Stimulated activated CD8-positive, alpha-beta memory T cell treated with anti-CD3 and anti-CD28 coated beads, Interleukin-7, amount 100 ng/mL, for 4 hours (primary cell): Measurements from ENCODE around the gene RPL27A.
"Not testable (repeated sequence)": the region's sequence is repeated elsewhere in the genome, so short reads cannot be mapped to it uniquely, and the experiment has no call there.

Experiments
- DNase-seq, 2 donors: peaks; one replicate each; pipeline ENCODE4 v3.0.0-alpha.2; 2020; ENCODE audit warnings: low read depth in 2 of 2

RPL27A gene

GRCh38 chr11:8682303-8683114, at the start of gene RPL27A, which contains the start of gene TRIM66:
Gene RPL27A, plus strand, starts transcription at chr11:8682792. Its CDS starts 22 bp downstream, at chr11:8682814.
Gene TRIM66, minus strand, starts transcription at chr11:8682665. Its CDS starts 10,391 bp downstream, at chr11:8672274.
- peak; percentile 96 to 97 for DNase-seq

DNA sequence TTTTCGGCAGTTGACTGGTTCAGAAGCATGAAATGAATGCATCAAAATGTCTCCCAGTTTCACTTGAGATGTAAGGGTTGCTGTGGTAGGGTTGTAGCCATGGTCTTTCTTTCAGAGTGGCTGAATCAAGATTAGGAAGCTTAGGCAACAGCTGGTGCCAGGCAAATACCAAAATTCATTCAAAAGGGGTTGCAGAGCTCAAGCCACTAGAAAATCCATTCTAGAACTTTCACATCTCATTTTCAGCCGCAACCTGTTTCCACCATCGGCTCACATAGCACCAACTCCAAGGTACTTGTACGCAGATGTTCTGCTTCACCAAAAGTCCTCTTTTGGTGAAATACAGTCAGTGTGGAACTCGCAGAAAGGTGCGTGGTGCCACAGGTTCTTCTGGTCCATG, 48.1 kb upstream of the RPL27A start:
- DNase-seq, result no peak

DNA sequence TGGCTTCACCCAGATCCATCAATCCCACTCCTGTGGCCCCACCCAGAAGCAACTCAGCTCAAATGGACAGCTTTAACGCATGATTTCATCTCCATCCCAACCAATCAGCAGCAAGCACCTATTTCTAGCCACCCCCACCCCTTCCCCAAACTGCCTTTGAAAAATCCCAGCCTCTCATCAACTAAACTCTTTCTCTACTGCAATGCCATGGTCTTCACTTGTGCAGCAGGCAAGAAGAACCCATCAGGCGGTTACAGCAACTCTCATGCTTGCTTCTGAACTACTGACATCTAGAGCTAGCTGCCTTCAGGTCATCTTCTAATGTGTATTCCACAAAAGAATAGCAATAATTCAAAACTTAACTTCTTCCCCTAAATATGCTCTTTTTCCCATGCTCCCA, 46.5 kb upstream of the RPL27A start:
- DNase-seq, result no peak

DNA sequence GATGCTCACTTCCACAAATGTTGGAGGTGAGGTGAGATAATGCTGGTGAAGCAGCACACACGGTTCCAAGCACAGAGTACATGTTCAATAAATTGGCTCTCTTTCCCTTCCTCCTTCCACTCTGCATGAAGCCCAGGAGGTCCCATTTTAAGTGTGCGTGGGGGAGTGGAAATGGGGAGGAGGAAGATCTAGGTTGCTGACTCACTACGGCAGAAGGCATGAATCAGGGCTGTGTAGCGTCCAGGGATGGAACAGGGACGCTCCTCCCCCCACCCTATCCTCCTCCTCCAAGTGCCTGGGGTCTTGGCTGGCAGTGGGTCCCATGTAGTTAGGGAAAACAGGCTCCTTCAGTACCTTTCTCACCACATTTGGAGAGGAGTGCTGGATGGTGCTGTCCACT, 44.3 kb upstream of the RPL27A start:
- no peak for DNase-seq

- DNase-seq, result no peak
Observed at GRCh38 chr11:8639655-8640054, 42.9 kb upstream of the RPL27A start.

DNA sequence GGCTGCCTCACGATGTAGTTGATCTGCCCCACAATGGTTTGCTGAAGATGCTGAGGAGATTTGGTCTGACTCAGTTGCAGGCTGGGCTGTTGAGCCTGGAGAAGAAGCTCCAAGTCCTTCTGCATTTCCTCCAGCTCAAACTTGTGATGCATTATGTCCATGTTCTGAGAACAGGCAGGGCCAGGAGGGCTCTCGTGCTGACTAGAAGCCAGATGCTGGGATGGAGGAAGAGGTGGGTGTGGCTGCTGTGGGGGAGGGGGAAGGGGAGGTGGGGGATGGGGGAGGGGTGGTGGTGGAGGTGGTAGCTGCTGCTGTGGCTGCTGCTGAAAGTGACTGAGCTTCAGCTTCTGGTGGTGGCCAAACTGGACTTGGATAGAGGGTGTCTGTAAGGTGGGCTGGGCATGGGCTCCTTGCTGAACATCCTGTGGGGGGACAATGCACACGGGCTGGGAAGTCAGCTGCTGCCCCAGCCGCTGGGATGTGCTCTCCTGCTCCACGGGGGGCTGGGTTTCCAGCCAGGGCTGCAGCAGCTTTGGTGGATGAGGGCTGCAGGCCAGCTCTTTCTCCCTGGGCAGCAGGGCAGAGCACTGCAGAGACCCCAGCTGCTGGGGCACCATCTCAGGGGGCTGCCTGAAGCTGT, 42.2 kb upstream of the RPL27A start:
- DNase-seq, result no peak

- DNase-seq, result no peak
Observed at GRCh38 chr11:8641332-8641731, 41.3 kb upstream of the RPL27A start.

DNA sequence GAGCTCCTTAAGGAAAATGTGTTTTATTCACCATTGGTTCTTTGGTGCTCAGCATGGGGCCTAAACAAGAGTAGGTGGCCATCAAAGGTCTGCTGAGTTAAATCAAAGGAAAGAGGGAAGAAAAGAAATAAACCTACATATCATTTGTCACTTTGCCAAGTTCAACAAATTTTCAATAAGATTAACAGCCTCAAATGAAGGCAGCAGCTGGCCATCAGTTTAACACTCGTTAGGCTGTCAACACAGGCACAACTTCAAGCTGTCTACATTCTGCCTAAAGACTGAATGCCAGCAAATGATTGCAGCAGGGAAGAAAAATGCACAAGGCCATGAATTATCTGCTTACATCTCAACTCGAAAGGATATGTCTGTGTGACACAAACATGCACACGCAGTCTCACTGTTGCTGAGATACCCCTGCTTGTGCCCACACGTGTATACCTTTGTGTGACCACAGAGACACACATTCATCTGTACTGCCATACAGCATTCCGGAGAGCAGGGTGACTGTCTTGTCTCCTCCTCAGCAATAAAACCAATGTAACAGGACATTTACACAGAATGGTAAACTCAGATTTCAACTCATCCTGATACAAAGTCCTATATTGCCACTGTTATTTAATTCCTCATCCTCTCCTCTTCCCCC, 40.3 kb upstream of the RPL27A start:
- DNase-seq, result no peak

GRCh38 chr11:8646873-8647272, 35.7 kb upstream of the RPL27A start:
- no peak for DNase-seq

- DNase-seq, result no peak
Observed at GRCh38 chr11:8649361-8649760, 33.2 kb upstream of the RPL27A start.

DNA sequence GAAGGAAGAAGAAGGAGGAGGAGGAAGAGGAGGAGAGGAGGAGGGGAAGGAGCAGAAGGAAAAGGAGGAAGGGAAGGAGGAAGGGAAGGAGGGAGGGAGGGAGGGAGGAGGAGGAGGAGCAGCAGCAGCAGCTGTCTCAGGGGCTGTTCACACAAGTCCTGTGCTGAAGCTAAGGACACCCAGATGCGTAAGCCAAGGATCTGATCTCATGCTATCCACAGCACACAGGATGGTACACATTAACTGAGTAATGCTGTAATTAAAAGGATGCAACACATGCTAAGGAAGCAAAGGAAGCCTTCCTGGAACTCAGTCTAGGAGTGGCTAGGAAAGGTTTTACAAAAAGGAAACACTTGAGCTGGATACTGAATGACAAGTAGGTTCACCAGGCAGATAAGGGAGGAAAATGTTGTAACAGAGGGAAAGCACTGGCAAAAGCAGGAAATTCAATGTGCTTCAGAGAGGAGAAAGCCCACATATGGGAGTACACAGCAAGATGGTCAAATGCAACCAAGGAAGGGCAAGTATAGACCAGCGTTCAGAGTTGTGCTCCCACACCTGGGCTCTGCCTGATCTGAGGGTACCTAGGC, 32.1 kb upstream of the RPL27A start:
- no peak for DNase-seq

DNA sequence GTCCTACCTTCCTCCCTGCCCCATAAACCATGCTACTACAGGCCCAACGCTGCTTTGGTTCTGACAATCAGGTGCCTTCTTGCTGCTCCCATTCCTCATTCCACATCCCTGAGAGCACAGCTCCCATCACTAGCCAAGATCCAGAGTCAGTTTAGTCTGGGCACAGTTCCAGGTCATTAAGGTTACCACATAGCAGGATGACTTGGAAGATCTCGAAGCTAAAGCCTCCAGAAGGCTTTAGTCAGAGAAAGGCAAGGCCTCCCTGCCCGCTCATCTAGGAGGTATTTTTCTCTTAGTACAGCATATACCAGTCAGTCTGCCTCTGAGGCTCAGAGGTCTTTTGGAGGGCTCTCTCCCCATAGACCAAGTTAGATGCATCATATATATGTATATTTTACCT, 30.5 kb upstream of the RPL27A start:
- no peak for DNase-seq

- DNase-seq, result no peak
Observed at GRCh38 chr11:8654503-8654902, 28.1 kb upstream of the RPL27A start.

- no peak for DNase-seq
Observed at GRCh38 chr11:8656291-8656690, 26.3 kb upstream of the RPL27A start.

- DNase-seq, result no peak
Observed at GRCh38 chr11:8658321-8659057, 24.1 kb upstream of the RPL27A start.

DNA sequence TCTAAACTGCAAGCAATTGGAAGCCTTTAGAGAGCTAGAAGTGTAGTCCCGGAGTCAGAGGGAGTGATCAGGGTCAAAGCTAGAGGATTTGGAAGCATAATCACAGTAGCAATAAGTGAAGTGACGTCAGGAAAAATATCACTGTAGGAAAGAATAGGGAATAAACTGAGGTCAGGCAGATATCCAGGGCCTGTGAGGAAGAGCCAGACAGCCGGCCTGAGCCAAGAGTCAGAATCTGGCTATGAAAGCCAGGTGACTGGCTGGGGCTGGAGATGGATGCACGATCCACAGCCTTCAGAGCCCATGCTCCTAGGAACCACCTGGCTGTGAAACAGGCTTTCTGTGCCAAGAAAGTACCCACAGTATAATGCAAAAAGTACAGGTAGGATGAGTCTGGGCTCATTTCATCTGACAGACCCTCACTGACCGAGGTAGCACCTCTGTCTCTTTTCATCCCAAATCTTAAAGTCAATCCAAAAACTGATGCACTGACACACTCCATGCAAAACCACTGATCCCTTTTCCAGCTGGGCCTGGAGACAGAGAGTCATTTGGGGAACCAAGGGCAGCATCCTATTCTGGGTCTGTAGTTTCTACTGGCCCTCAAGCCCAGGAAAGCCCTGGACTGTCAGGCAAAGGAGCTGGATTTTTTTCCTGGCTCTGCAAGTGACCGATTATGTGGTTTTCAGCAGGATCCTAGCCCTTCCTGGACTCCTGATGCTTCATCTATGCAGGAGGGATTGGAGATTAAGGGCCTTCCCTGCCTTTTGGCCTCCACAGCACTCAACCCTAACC, 21.4 kb upstream of the RPL27A start:
- DNase-seq, result no peak

DNA sequence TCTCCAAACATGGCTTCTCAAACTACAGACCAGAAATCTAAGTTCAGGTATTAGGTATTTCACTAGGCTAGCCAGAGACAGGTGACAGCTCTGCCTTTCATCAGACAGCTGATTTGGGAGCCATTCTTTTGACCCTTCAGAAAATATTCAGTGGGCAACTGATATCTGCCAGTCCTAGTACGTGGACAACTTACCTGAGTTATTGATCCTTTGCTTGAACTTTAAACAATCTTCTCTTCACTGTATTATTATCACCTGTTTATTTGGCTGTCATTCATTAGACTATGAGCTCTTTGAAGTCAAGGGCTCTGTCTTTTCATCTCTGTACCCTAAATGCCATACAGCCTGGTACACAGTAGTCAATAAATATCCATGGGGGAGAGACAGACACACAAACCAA, 17.4 kb upstream of the RPL27A start:
- DNase-seq, result no peak

DNA sequence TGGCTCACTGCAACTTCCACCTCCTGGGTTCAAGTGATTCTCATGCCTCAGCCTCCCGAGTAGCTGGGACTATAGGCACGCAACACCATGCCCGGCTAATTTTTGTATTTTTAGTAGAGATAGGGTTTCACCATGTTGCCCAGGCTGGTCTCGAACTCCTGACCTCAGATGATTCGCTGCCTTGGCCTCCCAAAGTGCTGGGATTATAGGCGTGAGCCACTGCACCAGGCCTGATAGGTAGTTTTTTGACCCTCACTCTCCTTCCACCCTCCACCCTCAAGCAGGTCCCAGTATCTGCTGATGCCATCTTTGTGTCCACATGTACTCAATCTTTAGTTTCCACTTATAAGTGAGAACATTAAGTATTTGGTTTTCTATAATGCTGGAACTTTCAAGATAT, 12.5 kb upstream of the RPL27A start:
- not testable (repeated sequence) for DNase-seq

- DNase-seq, result no peak
Observed at GRCh38 chr11:8671193-8671612, 11.4 kb upstream of the RPL27A start.

DNA sequence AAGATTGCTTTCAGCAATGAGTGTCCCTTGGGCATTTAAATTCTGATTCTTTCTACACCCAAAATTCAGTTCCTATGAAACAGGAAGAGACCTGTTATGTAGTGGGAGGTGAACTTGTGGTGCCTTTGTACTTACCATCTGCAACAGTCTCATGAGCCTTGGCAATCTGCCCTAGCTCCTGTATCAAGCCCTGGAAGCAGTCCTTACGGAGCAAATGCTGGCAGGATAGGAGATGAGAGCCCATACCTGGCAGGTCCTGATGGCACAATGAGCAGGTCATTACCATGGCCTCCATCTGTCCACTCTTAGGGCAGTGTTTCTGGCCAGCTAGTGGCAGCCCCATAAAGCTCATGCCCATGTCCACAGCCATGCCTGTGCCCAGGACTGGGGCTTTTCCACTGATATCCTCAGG, 10.9 kb upstream of the RPL27A start:
- no peak for DNase-seq

DNA sequence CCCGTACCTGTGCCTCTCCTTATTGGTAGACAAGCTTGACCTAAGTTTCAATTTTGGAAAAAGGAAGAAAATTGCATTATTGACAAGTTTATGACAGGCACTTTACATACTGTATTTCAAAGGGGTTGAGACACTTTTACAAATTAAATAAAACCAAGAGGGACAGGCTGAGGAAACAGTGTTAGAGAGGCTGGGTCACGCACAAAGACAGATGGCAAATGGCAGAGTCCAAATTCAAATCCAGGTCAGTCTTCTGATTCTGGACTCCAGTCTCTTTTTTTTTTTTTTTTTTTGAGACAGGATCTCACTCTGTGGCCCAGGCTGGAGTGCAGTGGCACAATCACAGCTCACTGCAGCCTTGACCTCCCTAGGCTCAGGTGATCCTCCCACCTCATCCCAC, 10.2 kb upstream of the RPL27A start:
- no peak for DNase-seq
